Psoas muscle (tissue), 8 donors: ENCODE results near the gene IFRD2. TPM values are rescaled to one million over a fixed set of nuclear protein-coding genes. Genes with fewer than 3 reads are reported as not detected.
A peak's percentile ranks its signal among the peaks of the same experiment; 100 is the strongest.

Source experiments
- ATAC-seq, 4 donors: fragments of 200-7000 bp; cut with Tn5 transposase; one replicate each; pipeline ENCODE4 v1.9.1; 2020; ENCODE audit warnings: moderate library complexity in 3 of 4, mild to moderate bottlenecking in 2 of 4
- DNase-seq, 2 donors: peaks; one replicate each; pipeline ENCODE4 v3.0.0-alpha.2; 2020
- H3K27ac ChIP-seq: fragments of 200-600 bp; one replicate; pipeline ENCODE4 v1.8.0; 2022
- H3K27me3 ChIP-seq, 3 donors: fragments of 200-600 bp in 1 of 3; one replicate each; pipeline versions ENCODE4 v1.6.1 to v1.8.0; 2013 to 2022; ENCODE audit warnings: low read length in 2 of 3, mild to moderate bottlenecking in 2 of 3, moderate library complexity in 1 of 3; ENCODE audit not compliant: insufficient read depth in 3 of 3
- H3K36me3 ChIP-seq, 2 donors: fragments of 200-600 bp in 1 of 2; one replicate each; pipeline versions ENCODE4 v1.6.1 to v1.8.0; 2013 to 2022; ENCODE audit warnings: low read depth in 1 of 2, mild to moderate bottlenecking in 1 of 2, moderate library complexity in 1 of 2; ENCODE audit not compliant: insufficient read depth in 1 of 2
- H3K4me1 ChIP-seq: fragments of 200-600 bp; one replicate; pipeline ENCODE4 v1.8.0; 2022
- H3K4me3 ChIP-seq: fragments of 200-600 bp; one replicate; pipeline ENCODE4 v1.8.0; 2022; ENCODE audit warnings: mild to moderate bottlenecking
- H3K9me3 ChIP-seq: fragments of 200-600 bp; one replicate; pipeline ENCODE4 v1.8.0; 2022
- WGBS, 3 donors: extraction: QIAGEN DNeasy Blood & Tissue Kit; methylation state at CpG; one replicate each; pipeline versions ENCODE4 v1.1.6 to v1.1.7; 2013; 5-methylcytosine and 5-hydroxymethylcytosine counted together
- intact Hi-C, 2 donors: fragments of 100-400 bp; cut with DNase I; formaldehyde crosslinking; loops; one replicate each; pipeline versions ENCODE4 v1.11.0 to v1.14.2; 2022
- polyA plus RNA-seq, 3 donors: library from polyadenylated mRNA; stranded (reverse); fragments of 200-250 nt; gene quantifications; one replicate each; pipeline ENCODE4 v1.2.3, GENCODE V29; 2013
- total RNA-seq, 4 donors: library from RNA; stranded (reverse); fragmentation: NEBNext Ultra II Directional in 2 of 4; extraction: Animal tissue kit (Norgen Biotek cat#: 25700) in 2 of 4; gene quantifications; one replicate each; pipeline versions ENCODE4 v1.2.1 to v1.2.4, GENCODE V29; 2021 to 2023
- TF ChIP-seq, protein P1 (sequence below): fragments of 200-600 bp; IDR thresholded peaks from one replicate; pipeline ENCODE4 v1.8.0; 2022; ENCODE audit warnings: antibody characterized with exemption
- donor health status: healthy with polysubstance abuse.
- donor health status: DM: no; HTN: no; CAD: no; lungs with moderate emphysema.
- donor health status: Bipolar disorder and iron deficiency.
- donor health status: healthy.
- donor health status: DM: yes; HTN: yes; CAD: no.
- donor health status: DM: no; HTN: no; CAD: no.
- donor health status: DM: no; HTN: no; CAD: no.
- donor health status: DM: yes; HTN: yes; CAD: no.

Gene IFRD2
- total and polyA plus RNA-seq, 7 donors, result 77.2 to 175 (median 130) TPM

GRCh38 chr3:50258979-50259378, 33.2 kb downstream of the IFRD2 start:
- Histone ChIP-seq H3K4me3 (peak overlapping the region; percentile 80), H3K36me3 (peaks cover 0 to 32% of the 10 kb centered on the region in 2 donors), H3K4me1 (peaks cover 25% of the 10 kb centered on the region), H3K27ac (peak overlapping the region; percentile 98), H3K27me3 (no peaks in the 10 kb centered on the region), H3K9me3 (no peaks in the 10 kb centered on the region)
- WGBS, 3 donors, result 74 to 80% (median 80%) methylated on average over 16 of the region's 16 CpGs
- ATAC-seq (no peak), DNase-seq (no peak)
- intact Hi-C loops, result no loop called here
- TF ChIP-seq, protein P1, sequence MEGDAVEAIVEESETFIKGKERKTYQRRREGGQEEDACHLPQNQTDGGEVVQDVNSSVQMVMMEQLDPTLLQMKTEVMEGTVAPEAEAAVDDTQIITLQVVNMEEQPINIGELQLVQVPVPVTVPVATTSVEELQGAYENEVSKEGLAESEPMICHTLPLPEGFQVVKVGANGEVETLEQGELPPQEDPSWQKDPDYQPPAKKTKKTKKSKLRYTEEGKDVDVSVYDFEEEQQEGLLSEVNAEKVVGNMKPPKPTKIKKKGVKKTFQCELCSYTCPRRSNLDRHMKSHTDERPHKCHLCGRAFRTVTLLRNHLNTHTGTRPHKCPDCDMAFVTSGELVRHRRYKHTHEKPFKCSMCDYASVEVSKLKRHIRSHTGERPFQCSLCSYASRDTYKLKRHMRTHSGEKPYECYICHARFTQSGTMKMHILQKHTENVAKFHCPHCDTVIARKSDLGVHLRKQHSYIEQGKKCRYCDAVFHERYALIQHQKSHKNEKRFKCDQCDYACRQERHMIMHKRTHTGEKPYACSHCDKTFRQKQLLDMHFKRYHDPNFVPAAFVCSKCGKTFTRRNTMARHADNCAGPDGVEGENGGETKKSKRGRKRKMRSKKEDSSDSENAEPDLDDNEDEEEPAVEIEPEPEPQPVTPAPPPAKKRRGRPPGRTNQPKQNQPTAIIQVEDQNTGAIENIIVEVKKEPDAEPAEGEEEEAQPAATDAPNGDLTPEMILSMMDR, result no peak

DNA sequence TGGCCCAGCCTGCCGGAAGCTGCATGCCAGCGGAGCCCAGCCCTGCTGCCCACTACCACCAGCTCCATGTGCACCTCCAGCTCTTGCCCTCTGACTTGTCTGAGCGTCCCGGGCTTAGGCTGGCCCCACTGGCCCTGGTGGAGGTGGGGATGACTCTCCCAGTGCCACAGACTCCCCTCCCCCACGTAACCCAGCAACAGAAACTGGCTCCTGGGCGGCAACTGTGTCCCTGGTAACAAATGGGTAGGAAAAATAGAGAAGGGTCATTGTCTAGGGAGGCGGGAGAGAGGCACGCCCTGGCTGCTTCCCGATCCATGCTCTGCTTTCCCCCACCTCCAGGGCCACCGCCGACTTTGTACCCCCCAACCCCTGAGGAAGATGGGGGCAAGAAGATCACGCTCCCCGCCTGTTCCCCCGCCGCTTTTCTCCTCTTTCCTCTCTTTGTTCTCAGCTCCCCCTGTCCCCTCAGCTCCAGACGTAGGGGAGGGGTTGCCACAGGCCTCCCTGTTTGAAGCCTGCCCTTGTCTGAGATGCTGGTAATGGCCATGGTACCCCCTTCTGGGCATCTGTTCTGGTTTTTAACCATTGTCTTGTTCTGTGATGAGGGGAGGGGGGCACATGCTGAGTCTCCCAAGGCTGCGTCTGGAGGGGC, 34.1 kb downstream of the IFRD2 start:
- 81 to 83% (median 82%) methylated on average over 13 to 17 of the region's 17 CpGs for WGBS, 3 donors
- H3K4me1 ChIP-seq, result peaks cover 27% of the 10 kb centered on the region
- H3K36me3 ChIP-seq, result peaks cover 0 to 36% of the 10 kb centered on the region in 2 donors

GRCh38 chr3:50256978-50257890, 35.0 kb downstream of the IFRD2 start:
- Histone ChIP-seq H3K9me3 (no peaks in the 10 kb centered on the region), H3K36me3 (peaks cover 0 to 45% of the 10 kb centered on the region in 2 donors), H3K4me1 (peaks cover 27% of the 10 kb centered on the region), H3K27me3 (no peaks in the 10 kb centered on the region), H3K27ac (no peak overlapping the region), H3K4me3 (no peak overlapping the region)
- 88 to 89% (median 88%) methylated on average over 19 to 20 of the region's 20 CpGs for WGBS, 3 donors
- no peak for ATAC-seq
- intact Hi-C loops, result no loop called here
- DNase-seq, result no peak
- TF ChIP-seq, protein P1, result peak; percentile 40

More for the DNA sequence above, 34.1 kb downstream of the IFRD2 start:
- H3K27ac ChIP-seq, result no peak overlapping the region
- intact Hi-C loops, result no loop called here
- no peak for DNase-seq
- no peak for ATAC-seq
- no peak overlapping the region for H3K4me3 ChIP-seq
- TF ChIP-seq, protein P1, result no peak
- no peaks in the 10 kb centered on the region for H3K27me3 ChIP-seq
- no peaks in the 10 kb centered on the region for H3K9me3 ChIP-seq

- peak overlapping the region; percentile 11 for H3K4me3 ChIP-seq
- H3K27ac ChIP-seq, result peak overlapping the region; percentile 73
- ATAC-seq (no peak), DNase-seq (no peak)
- WGBS, 3 donors, result 63 to 76% (median 76%) methylated on average over 9 of the region's 9 CpGs
- H3K27me3 ChIP-seq, result no peaks in the 10 kb centered on the region
- H3K36me3 ChIP-seq, result peaks cover 0 to 48% of the 10 kb centered on the region in 2 donors
- intact Hi-C loops, result no loop called here
- no peaks in the 10 kb centered on the region for H3K9me3 ChIP-seq
- TF ChIP-seq, protein P1, result no peak
- H3K4me1 ChIP-seq, result peaks cover 38% of the 10 kb centered on the region
These were observed 37.0 kb downstream of the IFRD2 start for GRCh38 chr3:50255251-50255615.
